ENCODE results near the gene SPOCD1.

GRCh38 chr1:31752258-31752657, 63.6 kb downstream of the SPOCD1 start:
- TF ChIP-seq CTCF (IDR thresholded peaks at IDR 0.05), result no peak
- TF ChIP-seq POLR2A (IDR thresholded peaks at IDR 0.05), result no peak

Data from tibial nerve (tissue), 3 donors.